Endothelial cell of umbilical vein (primary cell): Measurements from ENCODE around the gene NEK6. TPM values are rescaled to one million over a fixed set of nuclear protein-coding genes. Genes with fewer than 3 reads are reported as not detected.

ENCODE experiments used
- BruUV-seq: library from RNA; stranded (reverse); fragments of 400-500 nt; replicated peaks from 2 replicates; lab custom pipeline; 2021; lab: Mats Ljungman, UMichigan
- CTCF ChIA-PET: fragments of 300-600, 350-600 bp; sonication (Branson Sonifier 250); formaldehyde crosslinking; loops from one replicate; lab custom pipeline; 2021; ENCODE audit warnings: antibody characterized with exemption, inconsistent platforms; lab: Charles Lee
- POLR2A ChIA-PET: fragments of 300-600, 350-600 bp; sonication (Branson Sonifier 250); formaldehyde crosslinking; loops from one replicate; lab custom pipeline; 2021; ENCODE audit warnings: antibody characterized with exemption, inconsistent platforms; lab: Charles Lee
- DNase-seq: peaks from one replicate; pipeline ENCODE4 v3.0.0-alpha.2; 2011; ENCODE audit warnings: low read depth, low spot score
- FAIRE-seq: peaks from 2 replicates; lab custom pipeline; 2011; peaks lifted over from hg19 to GRCh38; lab: Jason Lieb, UNC
- H2AFZ ChIP-seq: 2 replicates; pipeline ENCODE4 v1.6.0; 2012; ENCODE audit warnings: low read depth, low read length, control low read depth, inconsistent platforms
- H3K27ac ChIP-seq: 2 replicates; pipeline ENCODE4 v1.5.1; 2011; ENCODE audit warnings: low read depth, mild to moderate bottlenecking, control low read depth, low read length, moderate library complexity; ENCODE audit not compliant: insufficient read depth
- H3K27me3 ChIP-seq, 2 experiments: 2 replicates each; pipeline versions ENCODE4 v1.6.0 to v1.6.1; 2011; ENCODE audit warnings: low read length in 2 of 2, mixed read lengths in 1 of 2; ENCODE audit not compliant: control insufficient read depth in 2 of 2, insufficient read depth in 2 of 2
- H3K36me3 ChIP-seq, 2 experiments: 2 replicates in 1 of 2; 3 replicates in 1 of 2; pipeline ENCODE4 v1.5.1; 2011; ENCODE audit warnings: low read length in 2 of 2, mild to moderate bottlenecking in 1 of 2, moderate library complexity in 1 of 2; ENCODE audit not compliant: control insufficient read depth in 2 of 2, insufficient read depth in 2 of 2; ENCODE audit errors: extremely low read depth in 1 of 2
- H3K4me1 ChIP-seq: 3 replicates; pipeline ENCODE4 v1.5.1; 2011; ENCODE audit warnings: mild to moderate bottlenecking, low read length; ENCODE audit not compliant: control insufficient read depth, insufficient read depth; ENCODE audit errors: extremely low read depth
- H3K4me2 ChIP-seq: 2 replicates; pipeline ENCODE4 v1.6.1; 2011; ENCODE audit warnings: low read length, control low read depth, mixed read lengths; ENCODE audit not compliant: insufficient read depth
- H3K4me3 ChIP-seq, 3 experiments: fragments of 200-600 bp in 1 of 3; sonication (generic), shearing (Covaris generic) in 1 of 3; replicated peaks in 1 of 3; 2 replicates each; pipeline ENCODE4 v1.5.1; 2011 to 2016; ENCODE audit warnings: control low read depth in 3 of 3, low read length in 3 of 3, mild to moderate bottlenecking in 2 of 3, inconsistent platforms in 1 of 3, low read depth in 1 of 3, moderate library complexity in 1 of 3; ENCODE audit not compliant: insufficient read depth in 1 of 3
- H3K79me2 ChIP-seq: 2 replicates; pipeline ENCODE4 v1.6.0; 2012; ENCODE audit warnings: low read length, inconsistent platforms; ENCODE audit not compliant: control insufficient read depth, insufficient read depth
- H3K9ac ChIP-seq: replicated peaks from 2 replicates; pipeline ENCODE3; 2011; ENCODE audit warnings: low read length, control low read depth; ENCODE audit not compliant: insufficient read depth; ENCODE audit errors: extremely low read depth
- H3K9me1 ChIP-seq: replicated peaks from 3 replicates; pipeline ENCODE4 v1.6.0; 2011; ENCODE audit warnings: mild to moderate bottlenecking, low read length; ENCODE audit not compliant: control insufficient read depth, insufficient read depth; ENCODE audit errors: extremely low read depth
- H3K9me3 ChIP-seq: replicated peaks from 2 replicates; pipeline ENCODE4 v1.5.1; 2012; ENCODE audit warnings: low read length, inconsistent platforms; ENCODE audit not compliant: control insufficient read depth, insufficient read depth
- H4K20me1 ChIP-seq: replicated peaks from 2 replicates; pipeline ENCODE3; 2011; ENCODE audit warnings: mild to moderate bottlenecking, low read length; ENCODE audit not compliant: control insufficient read depth, insufficient read depth; ENCODE audit errors: extremely low read depth
- EZH2 ChIP-seq: IDR thresholded peaks from 2 replicates; pipeline ENCODE4 v1.6.1; 2012; ENCODE audit warnings: borderline replicate concordance, low read depth, mild to moderate bottlenecking, moderate library complexity, low read length, inconsistent platforms; ENCODE audit not compliant: severe bottlenecking
- FOS ChIP-seq: IDR thresholded peaks from 2 replicates; pipeline ENCODE4 v1.6.1; 2011; ENCODE audit warnings: mild to moderate bottlenecking, low read length, moderate library complexity, borderline replicate concordance; ENCODE audit not compliant: insufficient read depth
- GATA2 ChIP-seq: IDR thresholded peaks from 2 replicates; pipeline ENCODE4 v1.7.0; 2011; ENCODE audit warnings: low read depth, mild to moderate bottlenecking, moderate library complexity, mixed read lengths, low read length; ENCODE audit not compliant: insufficient read length, insufficient read depth
- JUN ChIP-seq: IDR thresholded peaks from 2 replicates; pipeline ENCODE4 v1.6.1; 2011; ENCODE audit warnings: borderline replicate concordance, low read depth; ENCODE audit not compliant: insufficient read length, insufficient read depth
- MYC ChIP-seq: IDR thresholded peaks from one replicate; pipeline ENCODE4 v1.6.1; 2011; ENCODE audit warnings: mild to moderate bottlenecking, low read depth, low read length
- POLR2A ChIP-seq: IDR thresholded peaks from 2 replicates; pipeline ENCODE4 v1.6.1; 2012; ENCODE audit warnings: low read depth, mild to moderate bottlenecking, control low read depth, low read length
- POLR2AphosphoS5 ChIP-seq: IDR thresholded peaks from 2 replicates; pipeline ENCODE4 v1.6.1; 2012; ENCODE audit warnings: low read depth, mild to moderate bottlenecking, control low read depth, low read length, moderate library complexity; ENCODE audit not compliant: insufficient read depth
- dilution Hi-C: fragments of 300-500 bp; cut with MboI; formaldehyde crosslinking; loops from one replicate; pipeline ENCODE4 v1.15.0; 2019; ENCODE audit warnings: low sequenced_read_pairs; ENCODE audit not compliant: extremely low pct_ligation_motif_present
- intact Hi-C: fragments of 100-400 bp; cut with micrococcal nuclease; formaldehyde crosslinking; loops from one replicate; pipeline ENCODE4 v1.10.0; 2022
- polyA plus RNA-seq, 4 experiments: library from polyadenylated mRNA; depleted of rRNA in 3 of 4; stranded (reverse) in 3 of 4; unstranded in 1 of 4; fragments of >200 nt; gene quantifications; 2 replicates each; pipeline versions ENCODE4 v1.2.1 to v1.2.3, GENCODE V29; 2011 to 2012; ENCODE audit warnings: missing spikeins in 1 of 4
- total RNA-seq: library from RNA; stranded (reverse); gene quantifications from 2 replicates; pipeline ENCODE4 v1.2.3, GENCODE V29; 2021
- TF ChIP-seq, protein P1 (sequence below): IDR thresholded peaks from 2 replicates; pipeline ENCODE4 v1.6.1; 2011; ENCODE audit not compliant: insufficient read depth, insufficient read length
- TF ChIP-seq, protein P2 (sequence below), 2 donors: IDR thresholded peaks; 1 replicate in 1 of 2; 2 replicates in 1 of 2; pipeline ENCODE4 v1.5.1; 2011; ENCODE audit warnings: low read length in 2 of 2, mild to moderate bottlenecking in 2 of 2, moderate library complexity in 2 of 2, control low read depth in 1 of 2, inconsistent platforms in 1 of 2, low read depth in 1 of 2; ENCODE audit not compliant: insufficient read depth in 1 of 2; ENCODE audit errors: extremely low read depth in 1 of 2

The NEK6 gene
- total and polyA plus RNA-seq, 2 donors (not counting 3 experiments of a cell fraction or from before 2014, with no cell fraction given), result 64.3 to 67.1 TPM

DNA sequence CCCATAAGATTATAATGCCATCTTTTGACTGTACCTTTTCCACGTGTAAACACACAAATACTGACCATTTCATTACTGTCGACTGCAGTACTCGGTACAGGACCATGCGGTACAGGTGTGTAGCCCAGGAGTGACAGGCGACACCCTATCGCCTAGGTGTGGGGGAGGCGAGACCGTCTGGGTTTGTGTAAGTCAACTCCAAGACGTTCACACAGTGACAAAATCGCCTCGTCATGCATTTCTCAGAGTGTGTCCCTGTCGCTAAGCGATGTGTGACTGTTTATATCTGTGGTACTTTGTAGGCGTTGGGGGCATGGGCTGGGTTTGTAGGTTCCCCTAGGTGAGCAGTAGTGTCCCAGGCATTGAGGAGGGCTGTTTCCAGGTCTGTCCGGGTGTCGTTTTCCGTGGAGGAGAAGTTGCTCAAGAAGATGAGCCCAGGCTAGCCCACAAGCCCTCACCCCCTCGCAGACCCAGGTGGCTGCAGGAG is 20.3 kb downstream of the NEK6 start:
- no peaks in the 10 kb centered on the region for H3K27me3 ChIP-seq
- H3K9ac ChIP-seq, result no peak overlapping the region
- peak overlapping the region; percentile 92 for H3K27ac ChIP-seq
- no peak overlapping the region for H3K4me3 ChIP-seq
- dilution Hi-C loops (no loop called here), intact Hi-C loops (no loop called here)
- ChIA-PET CTCF (no interaction called here), POLR2A (no interaction called here)
- no peak overlapping the region for H3K4me2 ChIP-seq
- H4K20me1 ChIP-seq, result no peaks in the 10 kb centered on the region
- no peak overlapping the region for H2AFZ ChIP-seq
- no peaks in the 10 kb centered on the region for H3K36me3 ChIP-seq
- H3K79me2 ChIP-seq, result peaks cover 92% of the 10 kb centered on the region
- DNase-seq, result no peak
- no TSS peak for BruUV-seq
- no peaks in the 10 kb centered on the region for H3K9me3 ChIP-seq
- FAIRE-seq, result no peak
- no peaks in the 10 kb centered on the region for H3K9me1 ChIP-seq
- TF ChIP-seq POLR2A, result no peak
- no peak for TF ChIP-seq MYC
- TF ChIP-seq FOS, result no peak
- TF ChIP-seq EZH2, result no peak
- no peak for TF ChIP-seq POLR2AphosphoS5
- TF ChIP-seq GATA2, result no peak
- TF ChIP-seq, protein P1, sequence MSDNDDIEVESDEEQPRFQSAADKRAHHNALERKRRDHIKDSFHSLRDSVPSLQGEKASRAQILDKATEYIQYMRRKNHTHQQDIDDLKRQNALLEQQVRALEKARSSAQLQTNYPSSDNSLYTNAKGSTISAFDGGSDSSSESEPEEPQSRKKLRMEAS, result no peak
- no peak for TF ChIP-seq JUN
- TF ChIP-seq, protein P2, sequence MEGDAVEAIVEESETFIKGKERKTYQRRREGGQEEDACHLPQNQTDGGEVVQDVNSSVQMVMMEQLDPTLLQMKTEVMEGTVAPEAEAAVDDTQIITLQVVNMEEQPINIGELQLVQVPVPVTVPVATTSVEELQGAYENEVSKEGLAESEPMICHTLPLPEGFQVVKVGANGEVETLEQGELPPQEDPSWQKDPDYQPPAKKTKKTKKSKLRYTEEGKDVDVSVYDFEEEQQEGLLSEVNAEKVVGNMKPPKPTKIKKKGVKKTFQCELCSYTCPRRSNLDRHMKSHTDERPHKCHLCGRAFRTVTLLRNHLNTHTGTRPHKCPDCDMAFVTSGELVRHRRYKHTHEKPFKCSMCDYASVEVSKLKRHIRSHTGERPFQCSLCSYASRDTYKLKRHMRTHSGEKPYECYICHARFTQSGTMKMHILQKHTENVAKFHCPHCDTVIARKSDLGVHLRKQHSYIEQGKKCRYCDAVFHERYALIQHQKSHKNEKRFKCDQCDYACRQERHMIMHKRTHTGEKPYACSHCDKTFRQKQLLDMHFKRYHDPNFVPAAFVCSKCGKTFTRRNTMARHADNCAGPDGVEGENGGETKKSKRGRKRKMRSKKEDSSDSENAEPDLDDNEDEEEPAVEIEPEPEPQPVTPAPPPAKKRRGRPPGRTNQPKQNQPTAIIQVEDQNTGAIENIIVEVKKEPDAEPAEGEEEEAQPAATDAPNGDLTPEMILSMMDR (IDR thresholded peaks at IDR 0.05; ENCODE audit: extremely low read depth in 1 of 2, insufficient read depth in 1 of 2, low read depth in 1 of 2, low read length in 2 of 2), result no peak
- H3K4me1 ChIP-seq, result peaks cover 51% of the 10 kb centered on the region
